HepG2 (cell line): ENCODE data around the gene MFSD2A. TPM values are rescaled to one million over a fixed set of nuclear protein-coding genes. Genes with fewer than 3 reads are reported as not detected.

Experiments
- ATAC-seq: fragments of 200-7000 bp; cut with Tn5 transposase; 3 replicates; pipeline ENCODE4 v1.9.1; 2020; ENCODE audit warnings: mild to moderate bottlenecking, moderate library complexity
- BruUV-seq: library from RNA; stranded (reverse); fragments of 400-500 nt; replicated peaks from 2 replicates; lab custom pipeline; 2021; lab: Mats Ljungman, UMichigan
- CTCF ChIA-PET: fragments of 300-600 bp; formaldehyde crosslinking; extraction: SDS; loops from one replicate; lab custom pipeline; 2021; ENCODE audit warnings: low total read pairs, inconsistent platforms, low intra/inter-chr PET ratio; lab: Yijun Ruan, JAX
- POLR2A ChIA-PET: fragments of 350-600 bp; sonication (Branson Sonifier 250); formaldehyde crosslinking; loops from one replicate; lab custom pipeline; 2020; ENCODE audit warnings: antibody characterized with exemption, inconsistent platforms; lab: Yijun Ruan, JAX
- DNase-seq: peaks from one replicate; pipeline ENCODE4 v3.0.0-alpha.2; 2015; ENCODE audit warnings: low spot score
- FAIRE-seq: peaks from 3 replicates; lab custom pipeline; 2011; peaks lifted over from hg19 to GRCh38; lab: Jason Lieb, UNC
- H2AFZ ChIP-seq: one replicate; pipeline ENCODE4 v1.6.1; 2011; ENCODE audit warnings: low read length, inconsistent platforms
- H3K27ac ChIP-seq: fragments of 300-600 bp; 3 replicates; pipeline ENCODE4 v1.8.0; 2011; ENCODE audit warnings: mixed run types, mild to moderate bottlenecking, mixed read lengths, low read length, inconsistent platforms; ENCODE audit not compliant: insufficient read depth; ENCODE audit errors: extremely low read length
- H3K27me3 ChIP-seq, 2 experiments: fragments of 200-600 bp in 1 of 2; 2 replicates in 1 of 2; 3 replicates in 1 of 2; pipeline versions ENCODE4 v1.6.0 to v1.8.0; 2011; ENCODE audit warnings: low read length in 2 of 2, mild to moderate bottlenecking in 2 of 2, moderate library complexity in 2 of 2, inconsistent platforms in 1 of 2; ENCODE audit not compliant: insufficient read depth in 2 of 2, control insufficient read depth in 1 of 2
- H3K36me3 ChIP-seq, 2 experiments: fragments of 200-600 bp in 1 of 2; replicated peaks in 1 of 2; 2 replicates in 1 of 2; 3 replicates in 1 of 2; pipeline versions ENCODE4 v1.5.1 to v1.8.0; 2011; ENCODE audit warnings: low read length in 2 of 2, inconsistent platforms in 1 of 2; ENCODE audit not compliant: insufficient read depth in 2 of 2, control insufficient read depth in 1 of 2
- H3K4me1 ChIP-seq: 2 replicates; pipeline ENCODE4 v1.5.1; 2012; ENCODE audit warnings: low read length, inconsistent platforms; ENCODE audit not compliant: insufficient read depth
- H3K4me2 ChIP-seq: 2 replicates; pipeline ENCODE4 v1.6.0; 2011; ENCODE audit warnings: low read depth, low read length, inconsistent platforms
- H3K4me3 ChIP-seq, 3 experiments: fragments of 200-600 bp in 1 of 3; sonication (generic), shearing (Covaris generic) in 1 of 3; replicated peaks in 1 of 3; 2 replicates each; pipeline ENCODE4 v1.5.1; 2011 to 2016; ENCODE audit warnings: low read length in 3 of 3, inconsistent platforms in 2 of 3, low read depth in 2 of 3, mild to moderate bottlenecking in 2 of 3, control low read depth in 1 of 3, mixed read lengths in 1 of 3; ENCODE audit not compliant: insufficient read depth in 1 of 3
- H3K79me2 ChIP-seq: one replicate; pipeline ENCODE4 v1.6.1; 2011; ENCODE audit warnings: low read length, inconsistent platforms; ENCODE audit not compliant: insufficient read depth
- H3K9ac ChIP-seq: 2 replicates; pipeline ENCODE4 v1.6.0; 2011; ENCODE audit warnings: mild to moderate bottlenecking, low read depth, low read length, inconsistent platforms; ENCODE audit not compliant: insufficient read depth
- H3K9me3 ChIP-seq: 2 replicates; pipeline ENCODE4 v1.5.1; 2012; ENCODE audit warnings: mild to moderate bottlenecking, low read length
- H4K20me1 ChIP-seq: 2 replicates; pipeline ENCODE4 v1.6.0; 2011; ENCODE audit warnings: inconsistent platforms, mild to moderate bottlenecking, low read length, moderate library complexity; ENCODE audit not compliant: insufficient read depth
- ATF7-NPFF ChIP-seq: sonication (generic); formaldehyde crosslinking; IDR thresholded peaks from 2 replicates; pipeline ENCODE4 v1.8.1; 2023; ENCODE audit warnings: mild to moderate bottlenecking, low read depth, missing genetic modification reagents, moderate library complexity
- BRCA1 ChIP-seq: sonication (generic); formaldehyde crosslinking; IDR thresholded peaks from 2 replicates; pipeline ENCODE4 v1.4.0; 2020; ENCODE audit warnings: missing genetic modification reagents
- HMG20B ChIP-seq: conservative IDR thresholded peaks from 2 replicates; pipeline ENCODE4 v1.6.1; 2016; ENCODE audit warnings: missing genetic modification reagents, missing compliant biosample characterization
- HNRNPUL1 ChIP-seq: fragments of 200-400 bp; formaldehyde crosslinking; IDR thresholded peaks from 2 replicates; pipeline ENCODE4 v1.6.1; 2017; ENCODE audit warnings: low read depth, mild to moderate bottlenecking, low read length, moderate library complexity
- SMYD3 ChIP-seq: sonication (generic); formaldehyde crosslinking; IDR thresholded peaks from 2 replicates; pipeline ENCODE4 v1.8.1; 2023; ENCODE audit warnings: mild to moderate bottlenecking, missing genetic modification reagents
- YEATS4 ChIP-seq: sonication (generic); formaldehyde crosslinking; IDR thresholded peaks from 2 replicates; pipeline ENCODE4 v1.4.0; 2020; ENCODE audit warnings: missing genetic modification reagents, borderline replicate concordance
- ZNF180 ChIP-seq: sonication (generic); formaldehyde crosslinking; IDR thresholded peaks from 2 replicates; pipeline ENCODE4 v1.4.0; 2020; ENCODE audit warnings: low read depth, missing genetic modification reagents, borderline replicate concordance
- ZNF264 ChIP-seq: sonication (generic); formaldehyde crosslinking; IDR thresholded peaks from 2 replicates; pipeline ENCODE4 v1.4.0; 2020; ENCODE audit warnings: missing genetic modification reagents
- ZNF75D ChIP-seq: sonication (generic); formaldehyde crosslinking; IDR thresholded peaks from 2 replicates; pipeline ENCODE4 v1.8.1; 2023; ENCODE audit warnings: missing genetic modification reagents, mild to moderate bottlenecking, borderline replicate concordance
- WGBS: methylation state at CpG from one replicate; pipeline ENCODE4 v1.1.6; 2017; ENCODE audit warnings: low lambda C conversion rate; 5-methylcytosine and 5-hydroxymethylcytosine counted together
- in situ Hi-C: cut with HindIII; loops from 2 replicates; pipeline ENCODE4 v1.10.0; 2017; ENCODE audit warnings: low pct_unique_long_range_greater_than_20kb; ENCODE audit not compliant: extremely low pct_ligation_motif_present
- intact Hi-C: fragments of 100-400 bp; cut with micrococcal nuclease; formaldehyde crosslinking; loops from one replicate; pipeline ENCODE4 v1.10.0; 2022; ENCODE audit not compliant: unreplicated experiment
- polyA plus RNA-seq, 8 experiments: library from polyadenylated mRNA; depleted of rRNA in 3 of 8; stranded (reverse) in 7 of 8; unstranded in 1 of 8; fragments of >200 nt; fragmentation: Illumina TruSeq in 4 of 8; extraction: Trizol in 4 of 8; gene quantifications; 2 replicates each; pipeline versions ENCODE4 v1.2.1 to v1.2.3, GENCODE V29; 2011 to 2016; ENCODE audit warnings: low read depth in 4 of 8, missing spikeins in 1 of 8, mixed read lengths in 1 of 8; ENCODE audit not compliant: insufficient read depth in 1 of 8
- total RNA-seq, 5 experiments: library from RNA; depleted of rRNA; stranded (reverse); fragments of >200 nt; fragmentation: Illumina TruSeq; extraction: Trizol; gene quantifications; 2 replicates each; pipeline ENCODE4 v1.2.3, GENCODE V29; 2016; ENCODE audit warnings: low read depth in 1 of 5
- TF ChIP-seq, protein P1 (sequence below), 2 experiments: sonication (generic) in 1 of 2; formaldehyde crosslinking in 1 of 2; IDR thresholded peaks; 2 replicates each; pipeline versions ENCODE4 v1.4.0 to v1.6.1; 2016 to 2020; ENCODE audit warnings: borderline replicate concordance in 1 of 2, low read depth in 1 of 2, mild to moderate bottlenecking in 1 of 2, missing genetic modification reagents in 1 of 2
- TF ChIP-seq, protein P2 (sequence below): sonication (generic); formaldehyde crosslinking; IDR thresholded peaks from 2 replicates; pipeline ENCODE4 v1.4.0; 2020; ENCODE audit warnings: missing genetic modification reagents; ENCODE audit errors: not compliant biosample characterization
- TF ChIP-seq, protein P3 (sequence below): sonication (generic); formaldehyde crosslinking; IDR thresholded peaks from 2 replicates; pipeline ENCODE4 v1.4.0; 2020; ENCODE audit warnings: missing genetic modification reagents
- TF ChIP-seq, protein P4 (sequence below): sonication (generic); formaldehyde crosslinking; IDR thresholded peaks from 2 replicates; pipeline ENCODE4 v1.4.0; 2020; ENCODE audit warnings: low read depth, mild to moderate bottlenecking, missing genetic modification reagents

Gene MFSD2A
- total and polyA plus RNA-seq, 2 of the 13 experiments (the other 11 are each of a cell fraction or from before 2014, with no cell fraction given): 0.08 TPM; not detected in 1

DNA sequence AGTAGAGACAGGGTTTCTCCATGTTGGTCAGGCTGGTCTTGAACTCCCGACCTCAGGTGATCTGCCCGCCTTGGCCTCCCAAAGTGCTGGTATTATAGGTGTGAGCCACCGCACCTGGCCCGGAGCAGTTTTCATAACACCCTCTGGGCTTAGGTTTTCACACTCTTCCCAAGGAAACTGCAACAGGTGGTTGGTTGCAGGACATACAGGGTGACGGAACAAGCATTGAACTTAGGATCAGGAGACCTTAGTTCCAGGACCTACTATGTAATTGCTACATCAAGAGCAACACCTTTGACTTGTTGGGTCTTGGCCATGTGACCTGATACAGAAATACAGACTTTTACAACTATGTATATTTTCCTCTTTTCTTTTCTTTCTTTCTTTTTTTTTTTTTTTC lies 37.9 kb downstream of the MFSD2A start:
- Histone ChIP-seq H4K20me1 (no peaks in the 10 kb centered on the region), H2AFZ (no peak overlapping the region), H3K36me3 (no peaks in the 10 kb centered on the region), H3K4me2 (no peak overlapping the region), H3K79me2 (no peaks in the 10 kb centered on the region), H3K4me3 (no peak overlapping the region)
- POLR2A ChIA-PET: no interaction called here
- intact Hi-C loops: no loop called here
- in situ Hi-C loops: no loop called here
- no peak for TF ChIP-seq ATF7-NPFF (CRISPR knock-in tag)
- TF ChIP-seq SMYD3: no peak
- TF ChIP-seq YEATS4 (CRISPR knock-in tag): no peak
- TF ChIP-seq ZNF180 (CRISPR knock-in tag): no peak
- TF ChIP-seq, protein P1, sequence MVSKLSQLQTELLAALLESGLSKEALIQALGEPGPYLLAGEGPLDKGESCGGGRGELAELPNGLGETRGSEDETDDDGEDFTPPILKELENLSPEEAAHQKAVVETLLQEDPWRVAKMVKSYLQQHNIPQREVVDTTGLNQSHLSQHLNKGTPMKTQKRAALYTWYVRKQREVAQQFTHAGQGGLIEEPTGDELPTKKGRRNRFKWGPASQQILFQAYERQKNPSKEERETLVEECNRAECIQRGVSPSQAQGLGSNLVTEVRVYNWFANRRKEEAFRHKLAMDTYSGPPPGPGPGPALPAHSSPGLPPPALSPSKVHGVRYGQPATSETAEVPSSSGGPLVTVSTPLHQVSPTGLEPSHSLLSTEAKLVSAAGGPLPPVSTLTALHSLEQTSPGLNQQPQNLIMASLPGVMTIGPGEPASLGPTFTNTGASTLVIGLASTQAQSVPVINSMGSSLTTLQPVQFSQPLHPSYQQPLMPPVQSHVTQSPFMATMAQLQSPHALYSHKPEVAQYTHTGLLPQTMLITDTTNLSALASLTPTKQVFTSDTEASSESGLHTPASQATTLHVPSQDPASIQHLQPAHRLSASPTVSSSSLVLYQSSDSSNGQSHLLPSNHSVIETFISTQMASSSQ (IDR thresholded peaks at IDR 0.05; ENCODE audit: low read depth): no peak
- TF ChIP-seq, protein P1 (CRISPR knock-in tag; IDR thresholded peaks at IDR 0.05; ENCODE audit: borderline replicate concordance): no peak
- TF ChIP-seq, protein P2, sequence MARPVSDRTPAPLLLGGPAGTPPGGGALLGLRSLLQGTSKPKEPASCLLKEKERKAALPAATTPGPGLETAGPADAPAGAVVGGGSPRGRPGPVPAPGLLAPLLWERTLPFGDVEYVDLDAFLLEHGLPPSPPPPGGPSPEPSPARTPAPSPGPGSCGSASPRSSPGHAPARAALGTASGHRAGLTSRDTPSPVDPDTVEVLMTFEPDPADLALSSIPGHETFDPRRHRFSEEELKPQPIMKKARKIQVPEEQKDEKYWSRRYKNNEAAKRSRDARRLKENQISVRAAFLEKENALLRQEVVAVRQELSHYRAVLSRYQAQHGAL (CRISPR knock-in tag): no peak
- TF ChIP-seq HNRNPUL1: no peak
- no peak for TF ChIP-seq BRCA1 (CRISPR knock-in tag)
- TF ChIP-seq ZNF264 (CRISPR knock-in tag): no peak
- TF ChIP-seq, protein P3, sequence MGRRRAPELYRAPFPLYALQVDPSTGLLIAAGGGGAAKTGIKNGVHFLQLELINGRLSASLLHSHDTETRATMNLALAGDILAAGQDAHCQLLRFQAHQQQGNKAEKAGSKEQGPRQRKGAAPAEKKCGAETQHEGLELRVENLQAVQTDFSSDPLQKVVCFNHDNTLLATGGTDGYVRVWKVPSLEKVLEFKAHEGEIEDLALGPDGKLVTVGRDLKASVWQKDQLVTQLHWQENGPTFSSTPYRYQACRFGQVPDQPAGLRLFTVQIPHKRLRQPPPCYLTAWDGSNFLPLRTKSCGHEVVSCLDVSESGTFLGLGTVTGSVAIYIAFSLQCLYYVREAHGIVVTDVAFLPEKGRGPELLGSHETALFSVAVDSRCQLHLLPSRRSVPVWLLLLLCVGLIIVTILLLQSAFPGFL (CRISPR knock-in tag): no peak
- TF ChIP-seq, protein P4, sequence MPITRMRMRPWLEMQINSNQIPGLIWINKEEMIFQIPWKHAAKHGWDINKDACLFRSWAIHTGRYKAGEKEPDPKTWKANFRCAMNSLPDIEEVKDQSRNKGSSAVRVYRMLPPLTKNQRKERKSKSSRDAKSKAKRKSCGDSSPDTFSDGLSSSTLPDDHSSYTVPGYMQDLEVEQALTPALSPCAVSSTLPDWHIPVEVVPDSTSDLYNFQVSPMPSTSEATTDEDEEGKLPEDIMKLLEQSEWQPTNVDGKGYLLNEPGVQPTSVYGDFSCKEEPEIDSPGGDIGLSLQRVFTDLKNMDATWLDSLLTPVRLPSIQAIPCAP (CRISPR knock-in tag): no peak
- TF ChIP-seq HMG20B (CRISPR knock-in tag): no peak
- no peak for TF ChIP-seq ZNF75D (CRISPR knock-in tag)
- TF ChIP-seq, all 625 proteins: peak for 0
- no peaks in the 10 kb centered on the region for H3K4me1 ChIP-seq
- H3K27ac ChIP-seq: no peak overlapping the region
- H3K9me3 ChIP-seq: no peaks in the 10 kb centered on the region
- 56% methylated on average over 5 of the region's 5 CpGs for whole genome bisulfite sequencing
- no TSS peak for BruUV-seq
- DNase-seq (no peak), ATAC-seq (no peak), FAIRE-seq (no peak)
- H3K9ac ChIP-seq: no peak overlapping the region
- CTCF ChIA-PET: no interaction called here
- H3K27me3 ChIP-seq: no peaks in the 10 kb centered on the region; a peak in 3 of 5 replicates
